Measurements from ENCODE around the gene GDF10.

GDF10 gene

GRCh38 chr10:47299611-47300428 lies at the start of gene GDF10:
Gene GDF10 (plus strand): TSS chr10:47300197. CDS start chr10:47300652, 455 bp downstream.
- DNase-seq, result no peak

- DNase-seq, result no peak
Observed at GRCh38 chr10:47252093-47252780, 47.8 kb upstream of the GDF10 start.

GRCh38 chr10:47253030-47253637 lies 46.9 kb upstream of the GDF10 start:
- DNase-seq, result no peak

GRCh38 chr10:47253651-47254375 lies 46.2 kb upstream of the GDF10 start:
- no peak for DNase-seq

- DNase-seq, result no peak
Observed at GRCh38 chr10:47254611-47255010, 45.4 kb upstream of the GDF10 start.

GRCh38 chr10:47255033-47255813 lies 44.8 kb upstream of the GDF10 start:
- DNase-seq, result no peak

GRCh38 chr10:47255866-47256265 lies 44.1 kb upstream of the GDF10 start:
- DNase-seq, result no peak

GRCh38 chr10:47256751-47257336 lies 43.2 kb upstream of the GDF10 start:
- DNase-seq, result no peak

- DNase-seq, result no peak
Observed at GRCh38 chr10:47257396-47258120, 42.4 kb upstream of the GDF10 start.

GRCh38 chr10:47258921-47259320 lies 41.1 kb upstream of the GDF10 start:
- DNase-seq, result no peak

- no peak for DNase-seq
Observed at GRCh38 chr10:47259466-47259865, 40.5 kb upstream of the GDF10 start.

- no peak for DNase-seq
Observed at GRCh38 chr10:47260505-47261111, 39.4 kb upstream of the GDF10 start.

GRCh38 chr10:47261121-47261520 lies 38.9 kb upstream of the GDF10 start:
- DNase-seq, result no peak

GRCh38 chr10:47261556-47261955 lies 38.4 kb upstream of the GDF10 start:
- no peak for DNase-seq

GRCh38 chr10:47262606-47263533 lies 37.1 kb upstream of the GDF10 start:
- DNase-seq, result no peak

GRCh38 chr10:47264797-47265281 lies 35.2 kb upstream of the GDF10 start:
- DNase-seq, result no peak

GRCh38 chr10:47266602-47267001 lies 33.4 kb upstream of the GDF10 start:
- DNase-seq, result no peak

GRCh38 chr10:47268696-47269095 lies 31.3 kb upstream of the GDF10 start:
- no peak for DNase-seq

GRCh38 chr10:47269294-47269693 lies 30.7 kb upstream of the GDF10 start:
- DNase-seq, result peak in 1 of 2 experiments; percentile 1
